Cardiac fibroblast (primary cell): ENCODE measurements around the gene MBNL1.
"Not testable (repeated sequence)": the region's sequence is repeated elsewhere in the genome, so short reads cannot be mapped to it uniquely, and the experiment has no call there.

Experiments
- DNase-seq, 2 donors: peaks; one replicate each; pipeline versions ENCODE4 v3.0.0 to v3.0.0-alpha.2; 2010; ENCODE audit warnings: low read depth in 2 of 2
- H3K4me3 ChIP-seq, 2 donors: replicated peaks in 1 of 2; 1 replicate in 1 of 2; 2 replicates in 1 of 2; pipeline ENCODE4 v1.5.1; 2011; ENCODE audit warnings: low read depth in 2 of 2, low read length in 2 of 2, mild to moderate bottlenecking in 2 of 2, moderate library complexity in 1 of 2
- CTCF ChIP-seq: IDR thresholded peaks from one replicate; pipeline ENCODE4 v1.5.1; 2011; ENCODE audit warnings: low read depth, mild to moderate bottlenecking, low read length, inconsistent platforms

The MBNL1 gene

GRCh38 chr3:152438181-152438580, 169.5 kb downstream of the MBNL1 start:
- DNase-seq = no peak
- H3K4me3 ChIP-seq = no peak overlapping the region
- no peak for TF ChIP-seq CTCF

GRCh38 chr3:152438706-152439105, 170.0 kb downstream of the MBNL1 start:
- no peak for TF ChIP-seq CTCF
- no peak for DNase-seq
- no peak overlapping the region for H3K4me3 ChIP-seq

- not testable (repeated sequence) for H3K4me3 ChIP-seq, DNase-seq
Measured at GRCh38 chr3:152440243-152440642, 171.5 kb downstream of the MBNL1 start.

- no peak overlapping the region for H3K4me3 ChIP-seq
- TF ChIP-seq CTCF = no peak
- DNase-seq = peak; percentile 30 to 33
Measured at GRCh38 chr3:152443212-152444023, 174.7 kb downstream of the MBNL1 start.

- peak; percentile 53 for TF ChIP-seq CTCF
- H3K4me3 ChIP-seq = no peak overlapping the region
- peak; percentile 85 to 86 for DNase-seq
Measured at GRCh38 chr3:152444029-152444641, 175.4 kb downstream of the MBNL1 start.

DNA sequence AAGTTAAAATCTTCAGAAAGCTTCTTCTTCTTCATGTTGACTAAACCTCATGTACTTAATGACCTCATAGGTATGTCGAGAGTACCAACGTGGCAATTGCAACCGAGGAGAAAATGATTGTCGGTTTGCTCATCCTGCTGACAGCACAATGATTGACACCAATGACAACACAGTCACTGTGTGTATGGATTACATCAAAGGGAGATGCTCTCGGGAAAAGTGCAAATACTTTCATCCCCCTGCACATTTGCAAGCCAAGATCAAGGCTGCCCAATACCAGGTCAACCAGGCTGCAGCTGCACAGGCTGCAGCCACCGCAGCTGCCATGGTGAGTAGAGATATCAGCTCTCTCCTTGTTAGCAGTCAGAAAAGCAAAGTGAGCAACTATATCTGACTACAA, 176.5 kb downstream of the MBNL1 start:
- TF ChIP-seq CTCF = no peak
- no peak overlapping the region for H3K4me3 ChIP-seq
- no peak for DNase-seq

DNA sequence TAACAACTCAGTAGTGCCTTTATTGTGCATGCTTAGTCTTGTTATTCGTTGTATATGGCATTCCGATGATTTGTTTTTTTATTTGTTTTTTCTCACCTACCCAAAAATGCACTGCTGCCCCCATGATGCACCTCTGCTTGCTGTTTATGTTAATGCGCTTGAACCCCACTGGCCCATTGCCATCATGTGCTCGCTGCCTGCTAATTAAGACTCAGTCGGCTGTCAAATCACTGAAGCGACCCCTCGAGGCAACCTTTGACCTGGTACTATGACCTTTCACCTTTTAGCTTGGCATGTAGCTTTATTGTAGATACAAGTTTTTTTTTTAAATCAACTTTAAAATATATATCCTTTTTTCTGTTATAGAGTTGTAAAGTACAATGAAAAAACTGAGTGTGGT, 177.8 kb downstream of the MBNL1 start:
- no peak overlapping the region for H3K4me3 ChIP-seq
- DNase-seq = no peak
- no peak for TF ChIP-seq CTCF
